HUES6 (cell line): ENCODE results near the gene CENPK.
A peak's percentile ranks its signal among the peaks of the same experiment; 100 is the strongest.

ENCODE experiments used
- H3K27ac ChIP-seq: 2 replicates; pipeline ENCODE4 v1.7.0; 2013; ENCODE audit warnings: low read depth, mild to moderate bottlenecking, low read length, inconsistent platforms
- H3K27me3 ChIP-seq: 2 replicates; pipeline ENCODE4 v1.6.1; 2013; ENCODE audit warnings: low read length; ENCODE audit not compliant: control insufficient read depth, insufficient read depth
- H3K36me3 ChIP-seq: 2 replicates; pipeline ENCODE4 v1.6.1; 2013; ENCODE audit warnings: low read length; ENCODE audit not compliant: control insufficient read depth, insufficient read depth
- H3K4me1 ChIP-seq: 2 replicates; pipeline ENCODE4 v1.6.1; 2013; ENCODE audit warnings: low read length; ENCODE audit not compliant: control insufficient read depth, insufficient read depth
- H3K4me3 ChIP-seq: 2 replicates; pipeline ENCODE4 v1.5.1; 2013; ENCODE audit warnings: low read depth, low read length
- H3K9ac ChIP-seq: one replicate; pipeline ENCODE4 v1.6.1; 2013; ENCODE audit warnings: mild to moderate bottlenecking, low read length
- H3K9me3 ChIP-seq: 2 replicates; pipeline ENCODE4 v1.6.1; 2013; ENCODE audit warnings: low read depth, low read length; ENCODE audit not compliant: control insufficient read depth, insufficient read depth

CENPK gene

DNA sequence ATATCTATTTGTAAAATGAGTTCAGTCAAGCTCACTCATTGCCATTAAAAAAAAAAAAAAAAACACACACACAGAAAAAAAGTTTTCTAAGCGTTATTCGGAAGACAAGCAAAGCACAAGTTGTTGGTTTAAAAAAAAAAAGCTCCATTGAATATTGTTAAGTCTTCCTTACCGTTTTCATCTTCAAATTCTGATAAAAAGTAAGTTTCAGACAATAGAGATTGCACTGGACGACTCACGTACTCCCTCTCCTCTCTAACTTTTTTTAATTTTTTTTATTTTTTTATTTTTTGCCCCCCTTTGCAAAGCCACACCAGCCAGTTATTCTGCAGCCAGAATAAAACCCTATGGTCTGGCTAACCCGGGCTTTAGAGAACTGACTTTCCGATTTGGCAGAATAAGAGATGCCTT lies 81.8 kb downstream of the CENPK start:
- H3K9ac ChIP-seq = peak overlapping the region; percentile 24
- peak overlapping the region; percentile 75 for H3K4me3 ChIP-seq
- no peaks in the 10 kb centered on the region; the same call in 1 of the 2 replicates for H3K27me3 ChIP-seq
- peaks cover 14% of the 10 kb centered on the region for H3K4me1 ChIP-seq
- H3K9me3 ChIP-seq = no peaks in the 10 kb centered on the region
- H3K27ac ChIP-seq = no peak overlapping the region
- no peaks in the 10 kb centered on the region for H3K36me3 ChIP-seq

DNA sequence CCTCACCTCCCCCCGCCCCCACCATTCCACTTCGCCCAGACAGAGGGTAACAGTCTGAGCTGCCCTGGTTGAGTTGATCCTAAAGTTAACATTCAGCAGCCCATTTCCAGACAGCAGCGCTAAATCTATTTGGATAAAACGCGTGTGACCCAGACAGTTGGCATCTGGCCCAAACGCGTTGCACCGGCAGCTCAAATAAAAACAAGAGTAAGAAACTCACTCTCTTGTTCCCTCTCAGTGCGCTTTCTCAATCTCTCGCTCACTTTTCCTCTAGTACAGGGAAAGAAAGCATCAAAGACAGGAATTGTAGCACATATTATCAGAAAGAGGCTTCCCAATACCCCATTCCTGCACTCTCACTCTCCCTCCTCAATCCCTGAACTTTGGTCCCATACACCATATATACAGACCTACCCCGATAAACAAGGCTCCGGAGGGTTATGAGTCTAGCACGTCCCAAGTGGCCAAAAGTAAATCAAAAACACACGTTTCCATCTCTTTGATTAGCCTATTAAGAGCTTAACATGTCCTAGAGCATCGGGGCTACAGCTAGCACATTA lies 82.6 kb downstream of the CENPK start:
- Histone ChIP-seq H3K4me3 (peak overlapping the region; percentile 75), H3K9me3 (no peaks in the 10 kb centered on the region), H3K27ac (no peak overlapping the region), H3K27me3 (no peaks in the 10 kb centered on the region; the same call in 1 of the 2 replicates), H3K36me3 (no peaks in the 10 kb centered on the region), H3K9ac (peak overlapping the region; percentile 55), H3K4me1 (peaks cover 14% of the 10 kb centered on the region)

- Histone ChIP-seq H3K27me3 (no peaks in the 10 kb centered on the region; the same call in 1 of the 2 replicates), H3K9ac (no peak overlapping the region), H3K9me3 (no peaks in the 10 kb centered on the region), H3K36me3 (no peaks in the 10 kb centered on the region), H3K4me1 (peaks cover 14% of the 10 kb centered on the region), H3K27ac (no peak overlapping the region), H3K4me3 (peak overlapping the region; percentile 75; the same call in 1 of the 2 replicates)
These were observed 83.4 kb downstream of the CENPK start for GRCh38 chr5:65479527-65479926.

GRCh38 chr5:65478336-65478735 lies 84.6 kb downstream of the CENPK start:
- Histone ChIP-seq H3K4me1 (peaks cover 10% of the 10 kb centered on the region), H3K27me3 (no peaks in the 10 kb centered on the region; the same call in 1 of the 2 replicates), H3K9ac (no peak overlapping the region), H3K27ac (no peak overlapping the region), H3K4me3 (no peak overlapping the region), H3K36me3 (no peaks in the 10 kb centered on the region), H3K9me3 (no peaks in the 10 kb centered on the region)

DNA sequence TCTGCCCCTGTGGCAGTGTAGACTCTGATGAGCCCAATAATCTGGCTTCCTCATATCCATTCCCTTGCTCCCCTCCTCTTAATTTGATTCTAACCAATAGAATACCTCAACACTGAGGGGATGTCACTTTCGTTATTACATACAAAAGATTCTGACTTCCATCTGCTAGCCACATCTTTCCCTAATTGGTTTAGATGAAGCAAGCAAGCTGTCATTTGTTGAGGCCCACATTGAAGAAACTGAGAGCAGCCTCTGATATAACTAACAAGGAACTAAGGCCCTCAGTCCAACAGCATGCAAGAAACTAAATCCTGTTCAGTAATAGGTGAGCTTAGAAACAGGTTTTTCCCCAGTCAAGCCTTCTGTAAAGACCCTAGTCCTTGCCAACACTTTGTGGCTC lies 87.1 kb downstream of the CENPK start:
- H3K9ac ChIP-seq = no peak overlapping the region
- no peak overlapping the region for H3K4me3 ChIP-seq
- no peaks in the 10 kb centered on the region for H3K36me3 ChIP-seq
- no peaks in the 10 kb centered on the region for H3K9me3 ChIP-seq
- H3K4me1 ChIP-seq = peaks cover 7% of the 10 kb centered on the region
- no peaks in the 10 kb centered on the region; the same call in 1 of the 2 replicates for H3K27me3 ChIP-seq
- no peak overlapping the region for H3K27ac ChIP-seq

GRCh38 chr5:65475336-65475735 lies 87.6 kb downstream of the CENPK start:
- H3K27me3 ChIP-seq = no peaks in the 10 kb centered on the region; the same call in 1 of the 2 replicates
- H3K36me3 ChIP-seq = no peaks in the 10 kb centered on the region
- H3K4me3 ChIP-seq = no peak overlapping the region
- no peak overlapping the region for H3K9ac ChIP-seq
- H3K4me1 ChIP-seq = peaks cover 7% of the 10 kb centered on the region
- H3K27ac ChIP-seq = no peak overlapping the region
- H3K9me3 ChIP-seq = no peaks in the 10 kb centered on the region

- Histone ChIP-seq H3K4me3 (no peak overlapping the region), H3K27me3 (no peaks in the 10 kb centered on the region), H3K36me3 (no peaks in the 10 kb centered on the region), H3K9me3 (no peaks in the 10 kb centered on the region), H3K4me1 (no peaks in the 10 kb centered on the region; the same call in 1 of the 2 replicates), H3K27ac (no peak overlapping the region), H3K9ac (no peak overlapping the region)
These were observed 88.7 kb downstream of the CENPK start for GRCh38 chr5:65474130-65474711.

DNA sequence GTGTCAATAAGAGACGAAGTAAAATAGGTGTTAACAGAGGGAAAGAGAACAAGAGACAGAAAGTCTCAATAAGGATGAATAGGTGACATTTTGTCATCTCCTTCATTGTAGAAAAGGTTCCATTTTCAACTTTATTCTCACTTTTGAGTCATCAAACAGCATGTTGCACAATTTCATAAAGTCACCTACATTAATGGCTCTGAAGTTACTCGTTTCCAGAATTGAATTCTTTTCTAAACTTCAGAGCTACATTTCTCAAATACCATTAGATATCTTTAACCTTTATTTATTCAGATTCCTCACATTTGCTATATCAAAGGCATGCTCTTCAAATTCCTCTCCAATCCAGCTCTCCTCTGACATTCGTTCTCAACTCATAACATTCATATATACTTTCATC lies 94.3 kb downstream of the CENPK start:
- no peak overlapping the region for H3K27ac ChIP-seq
- no peaks in the 10 kb centered on the region for H3K4me1 ChIP-seq
- no peak overlapping the region for H3K9ac ChIP-seq

More for the DNA sequence above, 94.3 kb downstream of the CENPK start:
- Histone ChIP-seq H3K27me3 (no peaks in the 10 kb centered on the region), H3K36me3 (no peaks in the 10 kb centered on the region), H3K4me3 (no peak overlapping the region), H3K9me3 (no peaks in the 10 kb centered on the region)
